ENCODE results near the gene PRKCB.
"Not testable (repeated sequence)": the region's sequence is repeated elsewhere in the genome, so short reads cannot be mapped to it uniquely, and the experiment has no call there.

PRKCB gene

GRCh38 chr16:24098896-24099295 lies 263.1 kb downstream of the PRKCB start:
- TF ChIP-seq, protein P1, sequence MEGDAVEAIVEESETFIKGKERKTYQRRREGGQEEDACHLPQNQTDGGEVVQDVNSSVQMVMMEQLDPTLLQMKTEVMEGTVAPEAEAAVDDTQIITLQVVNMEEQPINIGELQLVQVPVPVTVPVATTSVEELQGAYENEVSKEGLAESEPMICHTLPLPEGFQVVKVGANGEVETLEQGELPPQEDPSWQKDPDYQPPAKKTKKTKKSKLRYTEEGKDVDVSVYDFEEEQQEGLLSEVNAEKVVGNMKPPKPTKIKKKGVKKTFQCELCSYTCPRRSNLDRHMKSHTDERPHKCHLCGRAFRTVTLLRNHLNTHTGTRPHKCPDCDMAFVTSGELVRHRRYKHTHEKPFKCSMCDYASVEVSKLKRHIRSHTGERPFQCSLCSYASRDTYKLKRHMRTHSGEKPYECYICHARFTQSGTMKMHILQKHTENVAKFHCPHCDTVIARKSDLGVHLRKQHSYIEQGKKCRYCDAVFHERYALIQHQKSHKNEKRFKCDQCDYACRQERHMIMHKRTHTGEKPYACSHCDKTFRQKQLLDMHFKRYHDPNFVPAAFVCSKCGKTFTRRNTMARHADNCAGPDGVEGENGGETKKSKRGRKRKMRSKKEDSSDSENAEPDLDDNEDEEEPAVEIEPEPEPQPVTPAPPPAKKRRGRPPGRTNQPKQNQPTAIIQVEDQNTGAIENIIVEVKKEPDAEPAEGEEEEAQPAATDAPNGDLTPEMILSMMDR (IDR thresholded peaks at IDR 0.05; ENCODE audit: borderline replicate concordance, control extremely low read depth, extremely low read depth, insufficient read depth, missing control alignments), result no peak
- no peak for DNase-seq (ENCODE audit: low spot score)
- in situ Hi-C loops (cut with MboI; ENCODE audit: low sequenced_read_pairs, unreplicated experiment), result no loop called here

- TF ChIP-seq, protein P1 (IDR thresholded peaks at IDR 0.05; ENCODE audit: borderline replicate concordance, control extremely low read depth, extremely low read depth, insufficient read depth, missing control alignments), result no peak
- in situ Hi-C loops (cut with MboI; ENCODE audit: low sequenced_read_pairs, unreplicated experiment), result no loop called here
- DNase-seq (ENCODE audit: low spot score), result no peak
Measured at GRCh38 chr16:24101431-24101830, 265.6 kb downstream of the PRKCB start.

GRCh38 chr16:24102209-24102660 lies 266.5 kb downstream of the PRKCB start:
- DNase-seq (ENCODE audit: low spot score), result no peak
- TF ChIP-seq, protein P1 (IDR thresholded peaks at IDR 0.05; ENCODE audit: borderline replicate concordance, control extremely low read depth, extremely low read depth, insufficient read depth, missing control alignments), result no peak

DNA sequence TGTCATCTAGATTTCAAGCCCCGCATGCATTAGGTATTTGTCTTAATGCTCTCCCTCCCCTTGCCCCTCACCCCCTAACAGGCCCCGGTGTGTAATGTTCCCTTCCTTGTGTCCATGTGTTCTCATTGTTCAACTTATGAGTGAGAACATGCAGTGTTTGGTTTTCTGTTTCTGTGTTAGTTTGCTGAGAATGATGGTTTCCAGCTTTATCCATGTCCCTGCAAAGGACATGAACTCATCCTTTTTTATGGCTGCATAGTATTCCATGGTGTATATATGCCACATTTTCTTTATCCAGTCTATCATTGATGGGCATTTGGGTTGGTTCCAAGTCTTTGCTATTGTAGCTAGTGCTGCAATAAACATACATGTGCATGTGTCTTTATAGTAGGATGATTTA lies 269.7 kb downstream of the PRKCB start:
- DNase-seq (ENCODE audit: low spot score); in situ Hi-C loops (cut with MboI; ENCODE audit: low sequenced_read_pairs, unreplicated experiment): not testable (repeated sequence)

More at GRCh38 chr16:24102209-24102660, 266.5 kb downstream of the PRKCB start:
- in situ Hi-C loops (cut with MboI; ENCODE audit: low sequenced_read_pairs, unreplicated experiment), result no loop called here

DNA sequence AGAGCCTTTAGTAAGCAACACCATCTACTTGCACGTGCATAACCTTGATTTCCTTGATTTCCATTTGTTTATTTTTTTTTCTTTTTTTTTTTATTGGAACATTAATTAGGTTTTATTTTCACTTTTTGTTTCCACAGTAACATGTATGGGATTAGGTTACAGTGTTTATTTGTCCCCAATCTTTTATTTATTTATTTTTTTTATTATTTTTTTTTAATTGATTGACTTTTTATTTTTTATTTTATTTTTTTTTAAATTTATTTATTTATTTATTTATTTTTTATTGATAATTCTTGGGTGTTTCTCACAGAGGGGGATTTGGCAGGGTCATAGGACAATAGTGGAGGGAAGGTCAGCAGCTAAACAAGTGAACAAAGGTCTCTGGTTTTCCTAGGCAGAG lies 272.3 kb downstream of the PRKCB start:
- in situ Hi-C loops (cut with MboI; ENCODE audit: low sequenced_read_pairs, unreplicated experiment), result not testable (repeated sequence)

DNA sequence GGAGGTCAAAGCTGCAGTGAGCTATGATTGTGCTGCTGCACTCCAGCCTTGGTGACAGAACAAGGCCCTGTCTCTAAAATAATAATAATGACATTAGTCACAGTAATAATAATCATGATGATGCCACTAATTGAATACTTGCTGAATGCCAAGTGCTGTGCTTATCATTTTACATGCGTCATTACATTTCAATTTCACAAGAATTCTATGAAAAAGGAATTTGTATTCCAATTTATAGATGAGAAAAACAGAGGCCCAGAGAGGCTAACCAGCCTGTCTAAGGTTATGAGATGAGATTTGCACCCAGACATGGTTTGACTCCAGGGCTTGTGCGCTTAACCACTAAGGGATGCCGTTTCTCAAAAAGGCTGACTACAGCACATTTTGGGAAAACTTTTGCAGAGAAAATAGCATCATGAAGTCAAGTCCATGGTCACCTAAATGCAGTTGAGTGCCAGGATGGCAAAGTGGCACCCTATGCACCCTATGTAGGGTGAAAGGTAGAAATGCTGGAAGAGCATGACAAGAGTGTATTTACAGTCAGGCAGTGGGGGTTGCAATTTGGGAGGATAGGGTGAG lies 276.0 kb downstream of the PRKCB start:
- in situ Hi-C loops (cut with MboI; ENCODE audit: low sequenced_read_pairs, unreplicated experiment), result no loop called here
- no peak for DNase-seq (ENCODE audit: low spot score)

More for the DNA sequence above, 272.3 kb downstream of the PRKCB start:
- not testable (repeated sequence) for DNase-seq (ENCODE audit: low spot score)

DNA sequence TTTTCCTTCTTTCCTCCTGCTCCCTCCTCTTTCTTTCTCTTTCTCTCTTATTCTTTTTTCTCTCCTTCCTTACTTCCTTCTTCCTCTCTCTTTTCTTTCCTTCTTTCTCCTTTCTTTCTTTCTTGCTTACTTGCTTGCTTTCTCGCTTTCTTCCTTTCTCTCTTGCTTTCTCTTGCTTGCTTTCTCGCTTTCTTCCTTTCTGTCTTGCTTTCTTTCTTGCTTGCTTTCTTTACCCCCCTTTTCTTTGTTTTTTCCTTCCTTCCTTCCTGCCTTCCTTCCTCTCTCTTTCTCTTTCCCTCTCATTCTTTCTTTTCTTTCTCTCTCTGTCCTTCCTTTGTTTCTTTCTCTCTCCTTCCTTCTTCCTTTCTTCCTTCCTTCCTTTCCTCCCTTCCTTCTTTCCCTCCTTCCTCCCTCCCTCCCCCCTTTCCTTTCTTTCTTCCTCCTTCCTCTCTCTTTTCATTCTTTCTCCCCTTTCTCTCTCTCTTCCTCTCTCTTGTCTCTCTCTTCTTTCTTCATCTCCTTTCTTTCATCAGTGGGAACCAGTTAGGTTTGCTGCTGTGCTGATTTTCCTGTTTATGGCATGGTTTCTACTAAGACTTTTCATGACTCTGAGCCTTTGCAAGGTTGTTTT lies 277.4 kb downstream of the PRKCB start:
- no peak for DNase-seq (ENCODE audit: low spot score)
- TF ChIP-seq, protein P1 (IDR thresholded peaks at IDR 0.05; ENCODE audit: borderline replicate concordance, control extremely low read depth, extremely low read depth, insufficient read depth, missing control alignments), result no peak
- in situ Hi-C loops (cut with MboI; ENCODE audit: low sequenced_read_pairs, unreplicated experiment), result no loop called here

More for the DNA sequence above, 276.0 kb downstream of the PRKCB start:
- TF ChIP-seq, protein P1 (IDR thresholded peaks at IDR 0.05; ENCODE audit: borderline replicate concordance, control extremely low read depth, extremely low read depth, insufficient read depth, missing control alignments), result no peak
